ENCODE data around the gene GNG12.

GNG12 gene

GRCh38 chr1:67780637-67781036, 52.6 kb downstream of the GNG12 start:
- DNase-seq: no peak

GRCh38 chr1:67777440-67777839, 55.8 kb downstream of the GNG12 start:
- DNase-seq: no peak

- no peak for DNase-seq
Measured at GRCh38 chr1:67777016-67777415, 56.3 kb downstream of the GNG12 start.

DNA sequence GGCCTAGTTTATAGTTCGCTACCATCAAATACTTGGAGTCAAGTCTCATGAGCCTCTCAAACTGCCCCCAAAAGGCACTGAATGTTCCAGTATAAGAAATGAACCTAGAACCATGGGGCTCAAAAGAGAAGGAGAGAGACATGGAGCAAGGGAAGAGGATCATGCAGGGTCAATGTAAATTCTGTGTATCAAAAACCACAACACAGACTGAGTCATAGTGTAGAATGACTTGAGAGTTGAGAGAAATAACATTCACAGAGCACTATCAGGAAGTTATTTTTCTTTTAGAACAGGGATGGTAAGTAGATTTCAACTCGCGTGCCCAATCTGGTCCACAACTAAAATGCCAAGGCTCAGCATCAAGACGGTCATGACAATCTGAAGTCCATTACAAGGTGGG, 59.8 kb downstream of the GNG12 start:
- DNase-seq: no peak

DNA sequence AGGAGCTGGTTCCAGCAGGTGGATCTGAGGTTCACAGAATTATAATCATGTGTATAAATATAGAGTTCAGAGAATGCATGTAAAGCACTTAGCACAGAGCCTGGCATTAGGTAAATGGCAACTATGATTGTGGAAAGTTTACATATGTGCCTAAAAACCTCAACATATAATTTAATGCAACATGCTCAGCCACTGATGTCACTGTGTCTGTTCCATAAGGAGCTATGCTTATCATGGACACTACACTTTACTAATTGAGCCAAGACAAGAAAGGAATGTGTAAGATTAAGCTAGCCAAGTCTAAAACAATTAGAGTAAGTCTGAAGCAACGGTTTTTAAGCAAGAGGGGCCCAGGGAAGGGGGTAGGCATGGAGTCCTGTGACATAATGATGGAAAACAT, 61.5 kb downstream of the GNG12 start:
- DNase-seq: no peak

DNA sequence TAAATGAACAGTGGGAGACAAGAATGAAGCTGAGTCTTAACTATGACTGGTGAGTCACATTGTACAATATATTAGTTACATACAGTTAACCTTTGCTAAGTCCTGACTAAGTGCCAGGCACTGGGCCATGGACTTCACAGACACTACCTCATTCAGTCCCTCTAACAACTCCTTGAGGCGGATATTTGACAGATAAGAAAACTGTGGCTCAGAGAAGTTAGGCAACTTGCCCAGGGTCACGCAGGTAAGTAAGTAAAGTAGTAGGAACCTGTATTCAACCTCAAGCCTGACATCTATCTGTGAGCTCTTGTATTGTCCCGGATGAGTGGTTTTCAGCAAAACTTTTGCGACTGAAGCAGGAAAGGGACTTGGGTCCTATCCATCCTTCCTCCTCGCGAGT, 62.1 kb downstream of the GNG12 start:
- no peak for DNase-seq

DNA sequence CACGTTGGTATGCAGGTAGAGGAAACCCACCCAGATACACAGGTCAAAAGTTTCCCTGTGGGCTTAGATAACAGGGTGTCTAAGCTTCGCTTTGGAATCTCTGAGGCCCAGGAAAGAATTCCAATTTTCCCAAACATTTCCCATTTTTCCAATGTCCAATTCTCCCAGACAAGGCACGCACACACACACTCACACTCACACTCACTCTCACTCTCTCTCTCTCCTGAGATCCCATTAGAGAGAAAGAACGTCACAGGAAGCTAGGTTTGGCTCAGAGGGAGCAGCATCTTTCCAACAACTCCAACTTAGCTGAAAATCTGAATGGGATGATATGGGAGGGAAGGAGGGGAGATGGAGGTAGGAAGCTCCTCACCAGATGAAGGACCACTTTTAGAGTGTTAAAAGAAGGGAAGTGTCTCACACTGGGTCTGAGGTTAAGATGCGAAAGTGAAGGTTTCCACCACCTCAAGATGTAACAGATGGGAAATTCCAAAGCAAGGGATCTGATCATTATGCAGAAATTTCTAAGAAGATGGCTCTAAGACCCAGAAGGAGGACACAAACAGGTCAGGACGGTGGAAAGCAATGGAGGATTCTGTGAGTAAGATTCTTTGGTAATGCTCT, 63.5 kb downstream of the GNG12 start:
- DNase-seq: no peak

- DNase-seq: no peak
Measured at GRCh38 chr1:67768480-67768879, 64.8 kb downstream of the GNG12 start.

- no peak for DNase-seq
Measured at GRCh38 chr1:67767103-67767782, 66.0 kb downstream of the GNG12 start.

- peak; percentile 55 to 76 for DNase-seq
Measured at GRCh38 chr1:67766141-67766978, 66.9 kb downstream of the GNG12 start.

- DNase-seq: no peak
Measured at GRCh38 chr1:67764633-67765032, 68.6 kb downstream of the GNG12 start.

DNA sequence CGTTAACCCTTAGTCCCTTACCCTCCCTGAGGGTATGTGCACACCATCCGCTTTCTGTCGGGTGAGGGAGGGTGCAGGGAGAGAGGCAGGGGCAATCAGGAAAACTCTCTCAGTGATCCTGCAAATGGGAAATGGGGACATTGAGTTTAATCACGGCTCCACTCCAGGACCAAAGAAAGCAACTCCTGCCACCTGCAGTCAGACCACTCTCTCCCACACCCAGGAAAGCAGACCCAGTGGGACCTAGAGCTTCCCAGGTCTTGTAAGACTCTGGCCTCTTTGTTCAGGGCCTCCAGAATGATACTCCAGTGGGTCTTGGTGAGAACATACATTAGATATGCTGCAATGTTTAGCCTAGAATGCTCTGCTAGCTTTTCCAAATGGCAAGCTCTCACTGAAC, 71.5 kb downstream of the GNG12 start:
- DNase-seq: no peak

DNA sequence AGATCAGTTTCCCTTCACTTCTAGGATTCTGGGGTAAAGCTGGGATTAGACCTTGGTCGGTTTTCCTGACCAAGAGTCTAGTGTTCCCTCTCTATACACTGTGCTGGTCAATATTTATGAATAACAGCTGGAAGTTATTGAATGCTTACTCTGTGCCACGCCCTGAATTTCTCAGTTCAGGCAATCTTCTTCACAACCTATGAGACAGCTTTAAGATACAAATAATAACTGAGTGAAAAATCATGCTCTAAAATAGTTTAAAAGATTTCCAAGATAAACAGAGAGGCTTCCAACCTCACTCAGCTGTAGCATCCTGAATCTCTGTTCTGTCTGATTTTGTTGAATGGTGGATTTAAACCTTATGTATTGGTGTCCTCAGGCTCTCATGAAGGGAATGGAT, 72.2 kb downstream of the GNG12 start:
- no peak for DNase-seq

GRCh38 chr1:67760030-67760821, 73.0 kb downstream of the GNG12 start:
- DNase-seq: peak; percentile 64 to 68

GRCh38 chr1:67759692-67760029, 73.6 kb downstream of the GNG12 start:
- DNase-seq: no peak

- DNase-seq: no peak
Measured at GRCh38 chr1:67759066-67759465, 74.2 kb downstream of the GNG12 start.

- peak in 1 of 2 experiments; percentile 44 for DNase-seq
Measured at GRCh38 chr1:67755619-67756018, 77.6 kb downstream of the GNG12 start.

DNA sequence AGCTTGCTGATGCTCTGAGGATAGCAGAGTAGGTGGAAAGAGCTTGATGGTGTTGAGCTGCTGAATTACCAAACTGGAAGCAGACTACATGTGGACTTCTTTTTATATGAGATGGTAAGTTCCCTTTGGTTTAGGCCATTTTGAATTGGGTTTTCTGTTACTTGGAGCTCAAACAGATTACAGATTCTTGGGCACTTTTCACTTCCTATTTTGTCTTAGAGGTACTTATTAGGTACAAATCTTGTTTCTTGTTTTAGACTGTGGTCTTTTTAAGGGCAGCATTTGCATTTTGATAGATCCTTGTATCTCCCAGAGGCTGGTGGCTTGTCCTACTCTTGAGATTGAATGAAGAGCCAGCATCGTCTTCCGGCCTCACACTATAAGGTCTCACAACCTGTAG, 78.1 kb downstream of the GNG12 start:
- no peak for DNase-seq

- no peak for DNase-seq
Measured at GRCh38 chr1:67754526-67754920, 78.7 kb downstream of the GNG12 start.

GRCh38 chr1:67753776-67754525, 79.3 kb downstream of the GNG12 start:
- DNase-seq: no peak

- DNase-seq: no peak
Measured at GRCh38 chr1:67752306-67752705, 81.0 kb downstream of the GNG12 start.

DNA sequence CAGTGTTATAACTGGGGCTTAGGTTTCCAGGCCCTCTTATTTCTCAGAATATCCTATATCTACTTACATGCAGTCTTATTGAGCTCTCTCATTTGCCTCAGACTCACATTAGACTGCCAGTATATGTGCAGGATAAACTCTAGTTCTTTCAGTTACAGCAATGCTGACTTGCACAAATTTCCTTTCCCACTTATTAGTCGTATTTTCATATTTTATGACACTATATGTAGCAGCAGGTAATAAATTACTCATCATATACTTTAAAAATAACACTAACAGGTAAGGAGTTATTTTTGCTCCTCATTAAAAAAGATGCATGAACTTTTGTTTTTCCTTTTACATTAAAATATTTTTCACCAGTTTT, 82.6 kb downstream of the GNG12 start:
- DNase-seq: no peak

Data from NCI-H2081 (cell line).